Tibial nerve (tissue), 4 donors: ENCODE measurements around the gene SLC35F3.

Source experiments
- CTCF ChIP-seq, 5 experiments: fragments of 200-600 bp in 3 of 5; fragments of 450-650 bp in 2 of 5; sonication (generic) in 3 of 5; IDR thresholded peaks; one replicate each; pipeline ENCODE4 v1.5.1; 2016 to 2019; ENCODE audit warnings: antibody characterized with exemption in 5 of 5, mild to moderate bottlenecking in 3 of 5, moderate library complexity in 2 of 5
- EP300 ChIP-seq, 2 donors: sonication (generic); formaldehyde crosslinking; IDR thresholded peaks; one replicate each; pipeline ENCODE4 v1.6.1; 2017; ENCODE audit warnings: antibody characterized with exemption in 2 of 2, mild to moderate bottlenecking in 1 of 2
- POLR2A ChIP-seq, 2 donors: fragments of 450-650 bp; IDR thresholded peaks; one replicate each; pipeline ENCODE4 v1.6.1; 2017; ENCODE audit warnings: antibody characterized with exemption in 2 of 2, mild to moderate bottlenecking in 2 of 2, moderate library complexity in 2 of 2

GRCh38 chr1:234355782-234356510 is 451.5 kb downstream of the SLC35F3 start:
- TF ChIP-seq CTCF (IDR thresholded peaks at IDR 0.05) (no peak), EP300 (IDR thresholded peaks at IDR 0.05) (no peak), POLR2A (IDR thresholded peaks at IDR 0.05) (no peak)
